GM12891 (cell line): ENCODE measurements around the gene KRT31.

Source experiments
- POLR2A ChIP-seq: IDR thresholded peaks from 2 replicates; pipeline ENCODE4 v1.6.1; 2011; ENCODE audit warnings: low read depth, low read length, control low read depth
- POU2F2 ChIP-seq: IDR thresholded peaks from 2 replicates; pipeline ENCODE4 v1.6.1; 2011; ENCODE audit warnings: low read depth, mild to moderate bottlenecking, control low read depth, low read length, moderate library complexity

GRCh38 chr17:41403404-41404023, 6.1 kb upstream of the KRT31 start:
- no peak for TF ChIP-seq POU2F2
- TF ChIP-seq POLR2A = no peak
